WI38 (cell line): ENCODE data around the gene PROSER2.

Source experiments
- H3K4me3 ChIP-seq: 2 replicates; pipeline ENCODE4 v1.5.1; 2011; ENCODE audit warnings: low read depth, mild to moderate bottlenecking, control low read depth, low read length
- TF ChIP-seq, protein P1 (sequence below): IDR thresholded peaks from 2 replicates; pipeline ENCODE4 v1.5.1; 2012; ENCODE audit warnings: low read depth, mild to moderate bottlenecking, control low read depth, low read length

Gene PROSER2

DNA sequence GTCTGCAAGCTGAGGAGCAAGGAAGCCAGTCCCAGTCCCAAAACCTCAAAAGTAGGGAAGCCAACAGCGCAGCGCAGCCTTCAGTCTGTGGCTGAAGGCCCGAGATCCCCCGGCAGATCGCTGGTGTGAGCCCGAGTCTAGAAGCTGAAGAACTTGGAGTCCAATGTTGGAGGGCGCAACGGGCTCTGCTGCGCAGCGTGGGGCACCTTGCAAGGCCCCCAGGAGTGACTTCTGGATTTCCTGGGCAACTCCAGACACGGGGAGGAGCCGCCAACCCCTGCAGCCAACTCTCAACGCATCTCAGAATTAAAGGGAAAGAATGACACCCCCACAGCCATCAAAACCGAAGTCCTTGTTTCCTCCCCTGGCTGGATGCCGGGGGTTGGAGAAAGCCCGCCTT lies 18.8 kb upstream of the PROSER2 start:
- TF ChIP-seq, protein P1, sequence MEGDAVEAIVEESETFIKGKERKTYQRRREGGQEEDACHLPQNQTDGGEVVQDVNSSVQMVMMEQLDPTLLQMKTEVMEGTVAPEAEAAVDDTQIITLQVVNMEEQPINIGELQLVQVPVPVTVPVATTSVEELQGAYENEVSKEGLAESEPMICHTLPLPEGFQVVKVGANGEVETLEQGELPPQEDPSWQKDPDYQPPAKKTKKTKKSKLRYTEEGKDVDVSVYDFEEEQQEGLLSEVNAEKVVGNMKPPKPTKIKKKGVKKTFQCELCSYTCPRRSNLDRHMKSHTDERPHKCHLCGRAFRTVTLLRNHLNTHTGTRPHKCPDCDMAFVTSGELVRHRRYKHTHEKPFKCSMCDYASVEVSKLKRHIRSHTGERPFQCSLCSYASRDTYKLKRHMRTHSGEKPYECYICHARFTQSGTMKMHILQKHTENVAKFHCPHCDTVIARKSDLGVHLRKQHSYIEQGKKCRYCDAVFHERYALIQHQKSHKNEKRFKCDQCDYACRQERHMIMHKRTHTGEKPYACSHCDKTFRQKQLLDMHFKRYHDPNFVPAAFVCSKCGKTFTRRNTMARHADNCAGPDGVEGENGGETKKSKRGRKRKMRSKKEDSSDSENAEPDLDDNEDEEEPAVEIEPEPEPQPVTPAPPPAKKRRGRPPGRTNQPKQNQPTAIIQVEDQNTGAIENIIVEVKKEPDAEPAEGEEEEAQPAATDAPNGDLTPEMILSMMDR = no peak
- no peak overlapping the region for H3K4me3 ChIP-seq

DNA sequence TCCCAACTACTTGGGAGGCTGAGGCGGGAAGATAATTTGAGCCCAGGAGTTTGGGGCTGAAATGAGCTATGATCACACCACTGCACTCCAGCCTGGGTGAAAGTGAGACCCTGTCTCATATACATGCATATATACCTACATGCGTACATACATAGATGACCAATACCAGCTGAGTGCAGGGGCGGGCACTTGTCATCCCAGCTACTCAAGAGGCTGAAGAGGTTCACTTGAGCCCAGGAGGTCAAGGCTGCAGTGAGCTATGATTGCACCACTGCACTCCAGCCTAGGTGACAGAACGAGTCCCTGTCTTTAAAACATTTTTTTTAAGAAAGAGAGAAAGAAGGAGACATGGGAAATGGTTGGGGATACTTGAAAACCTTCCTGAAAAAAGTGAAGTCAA lies 17.4 kb upstream of the PROSER2 start:
- TF ChIP-seq, protein P1 = no peak
- H3K4me3 ChIP-seq = no peak overlapping the region

DNA sequence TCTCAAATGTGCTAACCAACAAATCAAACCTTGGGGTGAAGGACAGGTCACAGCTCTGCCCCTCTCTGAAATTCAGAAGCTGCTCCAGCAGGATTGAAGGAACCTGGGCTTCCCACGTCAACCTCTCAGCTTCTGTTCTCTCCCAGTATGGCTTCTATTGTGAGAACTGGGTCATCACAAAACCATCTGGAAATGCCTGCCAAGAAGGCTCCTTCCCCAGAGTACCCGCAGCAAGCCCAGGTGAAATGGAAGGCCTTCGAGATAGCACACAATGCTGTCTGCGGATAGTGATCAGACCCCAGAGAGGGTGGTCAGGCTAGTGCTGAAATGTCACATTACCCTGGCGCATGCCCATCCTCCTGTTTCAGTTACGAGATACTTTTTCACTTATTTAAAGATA lies 16.4 kb upstream of the PROSER2 start:
- H3K4me3 ChIP-seq = no peak overlapping the region
- TF ChIP-seq, protein P1 = no peak

DNA sequence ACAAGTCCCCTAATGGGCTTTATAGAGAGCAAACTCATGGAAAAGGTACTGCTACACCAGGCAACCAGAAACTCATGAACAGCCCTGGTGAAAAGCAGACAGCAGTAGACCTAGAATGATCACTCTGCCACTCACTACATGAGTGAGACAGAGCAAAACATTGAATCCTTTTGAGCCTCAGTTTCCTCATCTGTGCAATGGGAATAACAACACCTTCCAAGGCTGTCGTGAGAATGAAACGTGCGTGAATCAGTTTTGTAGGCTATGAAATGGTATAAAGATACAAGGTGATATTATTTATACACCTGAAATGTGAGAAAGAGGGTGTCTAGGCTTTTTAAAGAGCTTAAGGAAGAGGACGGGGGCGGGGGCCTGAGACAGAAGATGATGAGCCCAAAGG lies 14.3 kb upstream of the PROSER2 start:
- no peak overlapping the region for H3K4me3 ChIP-seq
- TF ChIP-seq, protein P1 = no peak

DNA sequence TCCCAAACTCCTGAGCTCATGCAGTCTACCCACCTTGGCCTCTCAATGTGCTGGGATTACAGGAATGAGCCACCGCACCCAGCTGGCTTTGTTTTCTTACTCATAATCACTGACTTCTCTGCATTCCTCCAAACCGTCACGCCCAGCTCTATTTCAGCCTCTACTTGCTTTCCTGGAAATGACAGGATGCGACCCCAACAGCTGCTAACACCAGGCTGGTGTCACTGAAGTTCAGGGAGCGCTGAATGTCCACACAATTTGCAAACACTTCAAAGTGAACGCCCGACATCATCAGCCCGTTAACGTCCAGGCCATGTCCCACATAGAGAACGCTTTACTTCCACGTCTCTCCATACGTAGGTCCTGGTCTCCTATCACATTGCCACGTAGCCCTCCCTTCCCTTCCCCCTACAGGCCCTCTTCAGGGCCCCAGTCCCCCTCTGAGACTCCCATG lies 12.8 kb upstream of the PROSER2 start:
- TF ChIP-seq, protein P1 = no peak

DNA sequence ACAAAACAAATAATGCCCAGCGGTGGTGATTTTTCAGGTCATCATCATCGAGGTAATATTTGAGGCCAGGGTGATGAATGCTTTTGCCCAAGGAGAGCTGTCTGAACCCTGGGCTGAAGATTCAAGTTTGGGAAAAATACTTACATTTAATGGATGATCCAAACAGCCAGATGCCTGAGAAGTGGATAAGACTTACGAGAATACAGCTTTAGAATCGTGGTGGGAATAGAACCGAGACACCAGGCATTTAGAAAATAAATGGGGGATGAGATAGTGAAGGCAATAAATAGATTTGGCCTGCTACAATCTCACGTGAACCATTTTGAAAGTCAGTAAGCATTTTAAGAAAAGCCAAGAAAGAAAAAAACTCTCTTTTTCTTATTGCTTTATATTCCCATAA lies 12.2 kb upstream of the PROSER2 start:
- no peak overlapping the region for H3K4me3 ChIP-seq
- TF ChIP-seq, protein P1 = no peak

More for the DNA sequence above, 12.8 kb upstream of the PROSER2 start:
- no peak overlapping the region for H3K4me3 ChIP-seq

DNA sequence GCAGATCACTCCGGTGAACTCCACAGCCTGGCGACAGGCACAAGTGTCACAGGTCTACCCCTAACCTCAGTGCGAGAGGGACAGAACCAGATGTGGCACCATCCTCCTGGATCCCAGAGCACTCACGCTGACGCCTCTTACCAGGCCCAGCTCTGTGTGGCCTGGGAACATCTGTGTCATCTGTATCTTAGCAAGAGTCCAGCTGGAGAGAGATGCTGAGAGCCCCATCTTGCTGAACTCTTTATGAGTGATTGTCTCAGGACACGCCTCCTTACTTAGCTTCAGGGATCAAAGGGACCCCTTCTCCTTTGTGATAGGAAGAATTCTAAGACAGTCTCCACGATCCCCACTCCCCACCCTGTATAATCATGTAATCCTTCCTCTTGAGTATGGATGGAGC lies 10.0 kb upstream of the PROSER2 start:
- no peak overlapping the region for H3K4me3 ChIP-seq
- TF ChIP-seq, protein P1 = no peak
